ENCODE measurements around the gene NLGN1.

The NLGN1 gene

GRCh38 chr3:173735841-173736240 is 338.3 kb downstream of the NLGN1 start:
- no peak for TF ChIP-seq CTCF (IDR thresholded peaks at IDR 0.05; ENCODE audit: low read length, missing control alignments)
- H3K4me3 ChIP-seq (replicated peaks; ENCODE audit: low read depth, low read length) = no peak overlapping the region

GRCh38 chr3:173737167-173737808 is 339.7 kb downstream of the NLGN1 start:
- no peak for TF ChIP-seq CTCF (IDR thresholded peaks at IDR 0.05; ENCODE audit: low read length, missing control alignments)
- DNase-seq (ENCODE audit: low read depth) = no peak

More at GRCh38 chr3:173735841-173736240, 338.3 kb downstream of the NLGN1 start:
- DNase-seq (ENCODE audit: low read depth) = no peak

GRCh38 chr3:173739726-173740125 is 342.2 kb downstream of the NLGN1 start:
- DNase-seq (ENCODE audit: low read depth) = no peak
- no peak for TF ChIP-seq CTCF (IDR thresholded peaks at IDR 0.05; ENCODE audit: low read length, missing control alignments)
- H3K4me3 ChIP-seq (replicated peaks; ENCODE audit: low read depth, low read length) = no peak overlapping the region

More at GRCh38 chr3:173737167-173737808, 339.7 kb downstream of the NLGN1 start:
- H3K4me3 ChIP-seq (replicated peaks; ENCODE audit: low read depth, low read length) = no peak overlapping the region

GRCh38 chr3:173742491-173742890 is 344.9 kb downstream of the NLGN1 start:
- no peak for TF ChIP-seq CTCF (IDR thresholded peaks at IDR 0.05; ENCODE audit: low read length, missing control alignments)
- H3K4me3 ChIP-seq (replicated peaks; ENCODE audit: low read depth, low read length) = no peak overlapping the region
- no peak for DNase-seq (ENCODE audit: low read depth)

GRCh38 chr3:173743111-173743510 is 345.6 kb downstream of the NLGN1 start:
- DNase-seq (ENCODE audit: low read depth) = no peak
- TF ChIP-seq CTCF (IDR thresholded peaks at IDR 0.05; ENCODE audit: low read length, missing control alignments) = no peak
- H3K4me3 ChIP-seq (replicated peaks; ENCODE audit: low read depth, low read length) = no peak overlapping the region

- no peak overlapping the region for H3K4me3 ChIP-seq (replicated peaks; ENCODE audit: low read depth, low read length)
- no peak for TF ChIP-seq CTCF (IDR thresholded peaks at IDR 0.05; ENCODE audit: low read length, missing control alignments)
- no peak for DNase-seq (ENCODE audit: low read depth)
These were observed 346.0 kb downstream of the NLGN1 start for GRCh38 chr3:173743516-173743915.

GRCh38 chr3:173744479-173744878 is 346.9 kb downstream of the NLGN1 start:
- TF ChIP-seq CTCF (IDR thresholded peaks at IDR 0.05; ENCODE audit: low read length, missing control alignments) = no peak
- no peak for DNase-seq (ENCODE audit: low read depth)
- H3K4me3 ChIP-seq (replicated peaks; ENCODE audit: low read depth, low read length) = no peak overlapping the region

All from fibroblast of pulmonary artery (primary cell).